NCI-H774 (cell line): ENCODE data around the gene MRE11.
"Not testable (repeated sequence)": the region's sequence is repeated elsewhere in the genome, so short reads cannot be mapped to it uniquely, and the experiment has no call there.

Source experiments
- DNase-seq: peaks from one replicate; lab custom pipeline; 2025; lab: John Stamatoyannopoulos, UW

Gene MRE11

DNA sequence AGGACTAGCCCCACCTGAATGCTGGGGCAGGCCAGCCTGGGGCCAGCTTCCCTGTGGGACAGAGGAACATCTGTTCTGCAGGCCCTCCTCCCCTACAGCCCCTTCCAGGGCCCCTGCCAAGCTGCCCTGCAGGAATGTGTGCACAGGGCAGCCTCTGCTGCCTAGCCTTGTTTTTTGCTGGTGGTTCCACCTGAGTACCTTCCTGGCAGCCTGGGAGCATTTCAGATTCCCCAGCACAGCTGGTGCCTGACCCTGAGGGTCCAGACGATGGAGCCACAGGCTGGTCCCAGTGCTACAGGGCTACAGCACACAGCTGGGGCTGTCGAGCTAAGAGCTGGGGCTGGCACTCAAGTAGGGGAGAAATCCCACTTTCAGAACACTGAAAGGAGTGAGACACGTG, 70.1 kb downstream of the MRE11 start:
- no peak for DNase-seq

DNA sequence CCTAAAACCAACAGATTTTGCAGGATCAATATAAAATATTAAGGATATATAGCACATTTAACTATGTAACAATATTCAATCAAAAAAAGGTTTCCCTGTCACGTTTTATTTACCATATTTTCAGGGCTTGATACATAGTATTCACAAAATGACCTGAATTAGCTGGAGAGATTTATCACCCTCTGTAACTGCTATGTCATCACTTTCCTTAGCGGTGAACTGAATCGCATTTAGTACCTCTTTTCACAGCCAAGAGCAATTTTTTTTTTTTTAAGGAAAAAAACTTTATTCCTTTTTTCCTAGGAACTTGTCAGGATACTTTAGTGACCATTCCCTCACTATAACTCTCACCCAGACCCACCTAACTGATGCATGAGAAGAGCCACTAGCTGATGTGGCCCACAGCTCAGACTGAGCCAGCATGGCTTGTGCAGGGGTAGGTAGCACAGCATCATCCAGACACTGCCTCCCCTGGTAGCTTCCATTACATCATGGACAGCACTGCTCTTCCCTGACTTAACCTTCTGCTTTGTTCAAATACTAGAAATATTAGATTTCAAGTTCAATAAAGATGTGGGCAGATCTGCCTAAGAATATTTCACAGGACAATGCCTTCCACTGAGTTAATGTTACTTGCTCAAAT, 75.4 kb downstream of the MRE11 start:
- no peak for DNase-seq

DNA sequence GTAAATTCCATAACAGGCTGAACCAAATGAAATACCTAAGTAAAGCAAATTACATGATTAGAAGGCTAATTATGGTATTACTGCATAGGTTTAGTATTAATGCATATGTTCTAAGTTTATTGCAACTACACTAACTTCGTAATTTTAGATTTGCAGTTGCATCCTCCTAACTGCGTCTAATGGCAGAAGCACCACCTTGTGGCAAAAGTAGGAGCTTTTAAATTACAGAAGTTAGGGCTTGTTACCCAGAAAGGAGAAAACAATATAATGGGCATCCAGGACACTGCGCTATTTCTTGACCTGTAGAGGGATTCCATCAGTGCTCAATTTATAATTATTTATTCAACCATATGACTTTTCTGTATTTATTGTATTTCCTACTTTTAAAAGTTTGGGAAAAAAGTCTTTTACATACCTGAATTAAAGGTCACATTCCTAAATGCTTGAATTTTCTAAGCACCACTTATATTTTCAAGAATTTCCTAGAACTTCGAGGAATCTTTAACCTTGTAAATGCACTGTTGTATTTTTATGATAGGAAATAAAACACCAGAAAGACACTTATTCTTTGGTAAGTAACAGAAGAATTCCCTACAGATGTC, 76.2 kb downstream of the MRE11 start:
- no peak for DNase-seq

DNA sequence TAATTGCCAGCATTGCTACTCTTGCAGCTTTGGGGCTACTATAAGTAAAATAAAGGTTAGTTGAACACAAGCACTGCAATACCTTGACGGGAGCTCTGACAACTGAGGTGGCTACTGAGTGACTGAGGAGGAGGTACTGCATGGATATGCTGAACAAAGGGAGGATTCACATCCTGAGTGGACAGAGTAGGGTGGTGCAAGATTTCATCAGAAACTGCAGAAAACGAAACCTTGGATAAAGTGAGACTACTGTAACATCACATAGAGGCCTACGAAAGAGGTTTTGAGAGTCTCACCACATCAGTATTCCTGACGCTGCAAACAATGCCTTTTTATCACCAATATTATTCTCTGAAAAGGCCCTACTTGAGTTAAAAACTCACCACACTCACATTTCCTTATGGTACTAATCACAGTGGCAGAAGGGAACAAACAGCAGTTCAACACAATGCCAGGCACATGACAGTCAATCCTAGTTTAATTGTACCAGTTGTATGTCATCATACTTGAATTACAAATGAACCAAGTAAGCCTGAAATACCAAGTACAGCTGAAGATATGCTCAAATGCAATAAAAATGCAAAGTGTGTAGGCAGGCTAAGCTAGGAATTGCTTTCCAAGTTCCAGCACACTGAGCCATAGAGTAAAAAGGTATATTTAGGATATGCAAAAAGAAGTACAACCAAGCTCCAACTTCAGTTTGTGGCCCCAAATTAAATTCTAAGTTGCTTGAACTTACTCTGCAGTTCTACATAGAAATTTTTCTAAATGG, 88.4 kb downstream of the MRE11 start:
- no peak for DNase-seq

DNA sequence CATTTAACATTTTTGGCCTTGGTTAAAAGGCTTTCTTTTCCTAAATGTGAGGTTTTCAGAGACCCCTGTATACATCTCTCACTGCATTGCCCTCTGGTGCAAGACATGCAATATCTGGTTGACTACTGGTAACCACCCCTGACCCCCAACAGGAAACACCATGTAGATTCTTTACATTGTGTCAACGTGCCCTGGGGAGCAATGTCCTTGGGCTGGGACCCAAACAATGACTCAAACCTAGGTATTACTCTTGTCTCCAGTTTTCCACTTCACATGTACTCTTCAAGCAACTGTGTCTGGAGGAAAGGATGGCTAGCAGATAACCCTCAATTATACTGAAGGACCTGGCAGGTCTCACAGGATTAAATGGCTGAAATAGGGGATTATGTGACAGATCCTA, 91.3 kb downstream of the MRE11 start:
- DNase-seq = no peak

DNA sequence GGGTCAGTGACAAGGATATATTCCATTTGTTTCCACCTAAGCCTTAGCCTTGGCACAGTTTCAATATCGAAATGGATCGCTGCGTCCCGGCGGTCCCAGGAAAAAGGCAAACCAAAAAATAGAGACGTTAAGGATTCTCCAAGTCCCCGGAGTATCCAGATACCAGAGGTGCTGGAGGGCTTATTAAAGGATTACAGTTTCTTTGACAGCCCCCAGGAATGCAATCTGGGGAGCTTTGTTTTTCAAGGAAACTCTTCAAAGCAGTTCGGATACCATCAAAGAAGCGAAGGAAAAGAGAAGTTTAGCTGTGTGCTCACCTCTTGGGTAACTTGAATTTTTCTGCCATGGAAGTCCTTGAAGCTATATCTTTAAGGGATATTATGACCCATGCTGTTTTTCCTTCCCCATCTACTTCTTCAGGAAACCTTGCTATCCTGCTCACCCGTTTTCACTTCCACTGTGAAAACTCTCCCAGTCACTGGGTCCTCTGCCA, 91.8 kb downstream of the MRE11 start:
- DNase-seq = no peak

DNA sequence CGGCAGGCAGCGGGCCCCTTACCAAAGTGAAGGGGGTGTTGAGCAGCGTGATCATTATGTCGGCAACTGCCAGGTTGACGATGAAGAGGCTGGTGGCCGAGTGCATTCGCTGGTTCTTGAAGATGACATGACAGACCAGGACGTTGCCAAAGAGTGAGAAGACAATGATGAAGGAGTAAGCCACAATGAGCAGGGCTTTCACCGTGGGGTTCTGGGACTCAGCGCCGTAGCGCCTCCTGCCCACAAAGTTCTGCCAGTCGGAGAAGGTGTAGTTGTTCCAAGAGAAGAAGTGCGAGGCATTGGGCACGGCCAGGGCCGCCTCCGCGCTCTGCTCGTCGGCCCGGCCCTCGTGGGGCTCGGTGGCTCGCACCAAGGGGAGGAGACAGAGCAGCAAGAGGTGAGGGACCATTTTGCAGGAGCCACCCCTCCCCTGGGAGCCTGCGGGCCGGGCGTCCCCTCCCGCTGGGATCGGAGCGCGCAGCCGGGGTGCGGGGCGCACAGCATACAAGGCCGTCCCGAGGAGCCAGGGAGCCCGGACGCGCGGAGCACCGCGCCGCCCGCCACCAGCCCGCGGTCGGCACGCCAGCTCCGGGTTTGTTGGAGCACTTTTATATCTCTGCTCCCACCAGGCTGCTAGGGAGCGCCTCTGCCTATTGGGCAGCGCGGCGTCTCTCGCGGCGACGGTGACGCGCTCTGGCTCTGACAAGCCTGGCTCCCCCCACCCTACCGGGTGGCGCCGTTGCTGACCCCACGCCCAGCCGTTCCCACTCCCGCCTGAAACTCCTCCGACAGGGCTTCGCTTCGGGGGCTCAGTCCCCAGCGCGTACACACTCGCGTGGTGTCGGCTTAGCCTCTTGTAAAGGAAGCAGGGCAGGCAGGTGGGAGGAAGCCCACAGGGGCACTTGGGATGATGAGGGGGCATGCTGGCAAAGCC, 92.5 kb downstream of the MRE11 start, which contains the start of gene GPR83:
Gene GPR83 (minus strand): TSS at position 581 of the 934 bp plus-strand sequence. CDS start 172 bp downstream, at position 409.
- DNase-seq = no peak

DNA sequence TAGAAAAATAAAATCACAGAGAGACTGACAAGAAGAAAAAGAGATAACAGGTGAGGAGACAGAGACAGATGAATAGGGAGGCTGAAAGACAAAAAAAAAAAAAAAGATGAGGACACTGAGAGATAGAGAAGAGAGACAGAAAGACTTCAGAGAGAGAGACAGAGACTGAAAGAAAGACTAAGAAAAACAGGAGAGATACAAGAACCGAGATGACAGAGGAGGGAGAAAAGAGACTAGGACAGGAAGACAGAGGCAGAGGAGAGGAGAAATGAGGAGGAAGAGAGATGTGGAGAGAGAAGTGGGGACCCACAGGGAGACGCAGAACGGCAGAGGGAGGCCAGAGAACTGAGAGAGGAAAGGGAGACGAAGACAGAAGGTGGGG, 93.2 kb downstream of the MRE11 start:
- DNase-seq = no peak

DNA sequence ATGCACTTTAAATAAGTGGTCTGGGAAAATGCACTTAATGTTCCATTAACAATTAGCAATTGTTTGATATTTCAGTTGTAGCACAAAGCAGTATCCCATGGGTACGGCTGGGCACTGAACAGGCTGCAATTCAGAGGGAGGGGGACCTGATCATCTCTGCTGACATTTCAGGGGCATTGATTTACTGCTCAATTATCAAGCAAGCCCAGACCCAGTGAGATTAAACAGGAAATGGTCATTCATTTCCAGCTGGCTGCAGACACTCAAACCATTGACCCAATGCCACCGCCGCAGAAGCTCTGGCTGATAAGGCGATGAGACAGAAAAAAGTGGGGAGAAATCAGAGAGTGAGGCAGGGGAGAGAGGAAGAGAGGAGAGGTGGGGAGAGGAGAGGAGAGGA, 93.6 kb downstream of the MRE11 start:
- DNase-seq = no peak

DNA sequence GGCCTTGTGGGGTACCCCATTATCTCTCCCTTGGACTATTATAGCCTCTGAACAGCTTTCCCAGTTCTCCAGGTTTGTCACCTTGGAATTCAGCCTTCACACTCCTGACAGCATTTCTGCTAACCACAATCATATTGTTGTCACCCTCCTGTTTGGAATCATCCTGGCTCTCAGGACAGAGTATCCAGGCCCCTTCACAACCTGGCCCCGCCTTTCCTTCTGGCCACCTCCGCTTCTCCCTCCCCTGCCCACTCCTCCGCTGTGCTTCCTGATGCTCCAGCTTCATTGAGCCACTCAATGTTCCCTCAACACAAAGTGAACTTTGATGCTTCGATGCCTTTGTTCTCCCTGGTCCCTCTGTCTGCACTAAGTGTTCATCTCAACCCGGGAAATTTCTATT, 95.5 kb downstream of the MRE11 start:
- no peak for DNase-seq

DNA sequence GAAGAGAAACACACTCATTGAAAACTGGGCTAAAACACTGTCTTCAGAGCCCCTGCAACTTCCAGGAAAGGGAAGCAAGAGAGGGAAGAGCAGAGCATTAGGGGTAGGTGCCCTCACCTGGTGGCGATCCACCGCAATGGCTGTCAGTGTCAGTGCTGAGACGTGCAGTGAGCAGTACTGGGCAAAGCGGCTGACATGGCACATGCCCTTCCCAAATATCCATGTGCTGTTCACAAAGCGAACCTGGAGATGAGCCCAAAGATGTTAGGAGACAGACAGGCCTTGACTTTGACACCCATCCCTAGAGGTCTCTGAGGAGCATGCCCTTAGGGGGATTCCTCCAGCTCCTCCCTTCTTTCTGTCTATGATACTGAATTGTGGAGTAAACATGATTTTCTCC, 97.4 kb downstream of the MRE11 start:
- DNase-seq = no peak

DNA sequence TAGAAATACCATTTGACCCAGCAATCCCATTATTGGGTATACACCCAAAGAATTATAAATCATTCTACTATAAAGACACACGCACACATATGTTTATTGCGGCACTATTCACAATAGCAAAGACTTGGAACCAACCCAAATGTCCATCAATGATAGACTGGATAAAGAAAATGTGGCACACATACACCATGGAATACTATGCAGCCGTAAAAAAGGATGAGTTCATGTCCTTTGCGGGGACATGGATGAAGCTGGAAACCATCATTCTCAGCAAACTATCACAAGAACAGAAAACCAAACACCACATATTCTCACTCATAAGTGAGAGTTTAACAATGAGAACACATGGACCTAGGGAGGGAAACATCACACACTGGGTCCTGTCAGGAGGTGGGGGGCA, 101.7 kb downstream of the MRE11 start:
- DNase-seq = not testable (repeated sequence)

DNA sequence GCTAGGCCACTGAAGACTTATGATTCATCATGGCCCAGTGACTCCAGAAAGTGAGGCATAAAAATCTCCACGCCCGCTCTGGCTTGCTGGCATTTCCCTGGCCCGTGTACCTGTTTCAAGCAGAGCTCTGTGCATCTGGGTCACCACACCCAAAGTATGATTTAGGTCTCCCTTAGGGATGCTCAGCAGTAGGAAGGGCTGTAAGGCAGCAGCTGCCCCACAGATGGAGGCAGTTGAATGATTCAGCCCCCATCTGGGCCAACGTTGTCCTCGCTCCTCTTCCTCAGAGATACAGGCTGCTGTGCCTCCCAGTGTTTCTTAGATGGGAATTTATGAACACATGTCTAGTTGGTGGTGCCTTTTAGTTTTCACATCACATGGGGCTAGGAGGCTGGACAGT, 114.0 kb downstream of the MRE11 start:
- no peak for DNase-seq

DNA sequence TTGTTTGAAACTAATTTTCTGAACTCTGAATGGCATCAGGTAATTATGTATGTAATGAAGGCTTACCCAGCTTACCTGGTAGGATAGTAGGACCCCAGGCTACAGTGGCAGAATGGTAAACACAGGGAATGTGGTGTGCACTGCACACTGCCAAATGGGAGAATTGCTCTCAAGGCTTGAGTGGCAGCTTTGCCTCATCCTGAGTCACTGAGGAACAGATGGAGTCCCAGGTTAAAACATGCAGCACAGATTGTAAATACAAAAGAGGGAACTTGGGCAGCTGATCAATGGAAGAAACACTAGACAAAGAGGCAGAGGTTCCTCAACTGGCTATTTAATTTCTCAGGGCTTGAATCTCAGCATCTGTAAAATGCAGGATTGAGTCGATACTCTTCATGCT, 116.8 kb downstream of the MRE11 start:
- no peak for DNase-seq

DNA sequence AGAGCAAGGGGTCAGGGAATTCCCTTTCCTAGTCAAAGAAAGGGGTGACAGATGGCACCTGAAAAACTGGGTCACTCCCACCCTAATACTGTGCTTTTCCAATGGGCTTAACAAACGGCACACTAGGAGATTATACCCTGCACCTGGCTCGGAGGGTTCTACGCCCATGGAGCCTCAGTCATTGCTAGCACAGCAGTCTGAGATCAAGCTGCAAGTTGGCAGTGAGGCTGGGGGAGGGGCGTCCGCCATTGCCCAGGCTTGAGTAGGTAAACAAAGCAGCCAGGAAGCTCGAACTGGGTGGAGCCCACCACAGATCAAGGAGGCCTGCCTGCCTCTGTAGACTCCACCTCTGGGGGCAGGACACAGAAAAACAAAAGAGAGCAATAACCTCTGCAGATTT, 123.1 kb downstream of the MRE11 start:
- not testable (repeated sequence) for DNase-seq
